ENCODE data around the gene OR52A1.

OR52A1 gene

DNA sequence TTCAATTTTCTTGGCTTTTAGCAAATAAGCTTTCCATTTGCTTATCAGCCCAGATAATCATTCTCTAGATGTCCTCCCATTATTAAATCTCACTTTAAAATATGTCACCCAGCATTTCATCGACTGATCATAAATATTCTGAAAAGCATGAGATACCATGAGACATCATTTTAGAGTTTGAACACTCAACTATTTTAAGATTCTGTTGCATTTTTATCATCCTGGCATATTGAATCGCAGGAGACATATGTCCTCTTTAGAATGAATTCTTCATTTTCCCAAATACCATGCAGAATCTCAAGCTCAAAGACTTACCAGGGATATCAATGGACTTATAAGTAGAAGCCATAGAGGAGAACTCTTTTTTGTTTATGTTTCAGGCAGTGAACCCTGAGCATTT is 16.6 kb downstream of the OR52A1 start, which contains the start of gene OR52A5:
Gene OR52A5 (minus strand): TSS at position 361 of the 400 bp plus-strand sequence. CDS start 5,714 bp downstream, outside the sequence.
- CTCF ChIA-PET = interaction anchor here (1.2 kb wide), 1 partner anchor 35 kb away, joined by 3 read pairs; no protein-coding TSS in a partner anchor

GRCh38 chr11:5137014-5137413 is 17.5 kb downstream of the OR52A1 start:
- ChIA-PET POLR2A (no interaction called here), CTCF (interaction anchor here (1.2 kb wide), 1 partner anchor 36 kb away, joined by 3 read pairs; no protein-coding TSS in a partner anchor)
- TF ChIP-seq ZNF549 (tag by site-specific recombination; IDR thresholded peaks at IDR 0.05) = no peak
- no peak overlapping the region for H3K4me3 ChIP-seq (ENCODE audit: low read depth, low read length)
- no peaks in the 10 kb centered on the region for H3K4me1 ChIP-seq (ENCODE audit: control insufficient read depth, insufficient read depth, low read length)
- H3K9me3 ChIP-seq (ENCODE audit: control insufficient read depth, insufficient read depth, low read depth, low read length) = no peaks in the 10 kb centered on the region
- H3K27ac ChIP-seq (ENCODE audit: extremely low read depth, low read depth, low read length) = no peak overlapping the region
- no peaks in the 10 kb centered on the region for H3K36me3 ChIP-seq (ENCODE audit: control insufficient read depth in 2 of 2, insufficient read depth in 1 of 2, low read length in 2 of 2)

More for the DNA sequence above, 16.6 kb downstream of the OR52A1 start, which contains the start of gene OR52A5:
- H3K27ac ChIP-seq (ENCODE audit: extremely low read depth, low read depth, low read length) = no peak within 1 kb of the TSS
- H3K4me3 ChIP-seq (ENCODE audit: low read depth, low read length) = no peak within 1 kb of the TSS
- POLR2A ChIA-PET = no interaction called here
- no peaks in the 10 kb centered on the region for H3K36me3 ChIP-seq (ENCODE audit: control insufficient read depth in 2 of 2, insufficient read depth in 1 of 2, low read length in 2 of 2)
- no peaks in the 10 kb centered on the region for H3K4me1 ChIP-seq (ENCODE audit: control insufficient read depth, insufficient read depth, low read length)
- TF ChIP-seq, protein P1, sequence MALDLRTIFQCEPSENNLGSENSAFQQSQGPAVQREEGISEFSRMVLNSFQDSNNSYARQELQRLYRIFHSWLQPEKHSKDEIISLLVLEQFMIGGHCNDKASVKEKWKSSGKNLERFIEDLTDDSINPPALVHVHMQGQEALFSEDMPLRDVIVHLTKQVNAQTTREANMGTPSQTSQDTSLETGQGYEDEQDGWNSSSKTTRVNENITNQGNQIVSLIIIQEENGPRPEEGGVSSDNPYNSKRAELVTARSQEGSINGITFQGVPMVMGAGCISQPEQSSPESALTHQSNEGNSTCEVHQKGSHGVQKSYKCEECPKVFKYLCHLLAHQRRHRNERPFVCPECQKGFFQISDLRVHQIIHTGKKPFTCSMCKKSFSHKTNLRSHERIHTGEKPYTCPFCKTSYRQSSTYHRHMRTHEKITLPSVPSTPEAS (tag by site-specific recombination; IDR thresholded peaks at IDR 0.05) = no peak
- TF ChIP-seq ZNF362 (tag by site-specific recombination; IDR thresholded peaks at IDR 0.05) = no peak
- TF ChIP-seq ZNF596 (tag by site-specific recombination; IDR thresholded peaks at IDR 0.05) = no peak
- TF ChIP-seq ZNF302 (tag by site-specific recombination; IDR thresholded peaks at IDR 0.05; ENCODE audit: low read depth) = no peak
- no peak for TF ChIP-seq ZNF704 (tag by site-specific recombination; IDR thresholded peaks at IDR 0.05)
- no peak for TF ChIP-seq ZNF140 (tag by site-specific recombination; IDR thresholded peaks at IDR 0.05)
- TF ChIP-seq OSR2 (tag by site-specific recombination; IDR thresholded peaks at IDR 0.05) = no peak
- no peak for TF ChIP-seq SCRT2 (tag by site-specific recombination; IDR thresholded peaks at IDR 0.05)
- TF ChIP-seq ZNF610 (tag by site-specific recombination; IDR thresholded peaks at IDR 0.05; ENCODE audit: borderline replicate concordance) = no peak
- no peak for TF ChIP-seq IKZF3 (tag by site-specific recombination; IDR thresholded peaks at IDR 0.05)
- TF ChIP-seq PRDM1 (tag by site-specific recombination; IDR thresholded peaks at IDR 0.05) = no peak
- no peak for TF ChIP-seq ZNF549 (tag by site-specific recombination; IDR thresholded peaks at IDR 0.05)
- TF ChIP-seq ZNF311 (tag by site-specific recombination; IDR thresholded peaks at IDR 0.05; ENCODE audit: borderline replicate concordance) = no peak
- no peak for TF ChIP-seq SP3 (tag by site-specific recombination; IDR thresholded peaks at IDR 0.05)
- TF ChIP-seq ZNF37A (tag by site-specific recombination; IDR thresholded peaks at IDR 0.05) = no peak
- TF ChIP-seq ZBTB26 (tag by site-specific recombination; optimal IDR thresholded peaks at IDR 0.05) = no peak
- no peak for TF ChIP-seq ZNF707 (tag by site-specific recombination; IDR thresholded peaks at IDR 0.05)
- TF ChIP-seq ZNF830 (tag by site-specific recombination; IDR thresholded peaks at IDR 0.05; ENCODE audit: low read depth) = no peak
- no peak for TF ChIP-seq ZNF2 (tag by site-specific recombination; IDR thresholded peaks at IDR 0.05)
- no peaks in the 10 kb centered on the region for H3K9me3 ChIP-seq (ENCODE audit: control insufficient read depth, insufficient read depth, low read depth, low read length)
